Measurements from ENCODE around the gene TOP1.
A peak's percentile ranks its signal among the peaks of the same experiment; 100 is the strongest.

TOP1 gene

GRCh38 chr20:41150664-41151063 lies 122.0 kb downstream of the TOP1 start:
- Histone ChIP-seq H3K9ac (ENCODE audit: low read length) (no peak overlapping the region), H4K91ac (ENCODE audit: low read depth, low read length) (no peak overlapping the region), H2BK120ac (ENCODE audit: insufficient read depth, low read length, poor library complexity) (no peak overlapping the region), H3K4me3 (ENCODE audit: low read depth, low read length) (no peak overlapping the region), H2AFZ (ENCODE audit: insufficient read depth, low read length, poor library complexity) (no peak overlapping the region), H3K36me3 (ENCODE audit: control insufficient read depth in 1 of 2, insufficient read depth in 2 of 2, low read length in 2 of 2) (peaks cover 6 to 9% of the 10 kb centered on the region in 2 experiments), H3K23ac (ENCODE audit: low read length) (no peak overlapping the region), H3K18ac (ENCODE audit: low read length) (no peak overlapping the region), H3K4me1 (ENCODE audit: control insufficient read depth in 1 of 2, insufficient read depth in 2 of 2, low read length in 2 of 2) (peaks cover 20 to 29% of the 10 kb centered on the region in 2 experiments), H2BK5ac (ENCODE audit: low read depth, low read length, poor library complexity) (no peak overlapping the region), H4K12ac (ENCODE audit: low read depth, low read length) (no peak overlapping the region), H4K8ac (ENCODE audit: low read depth, low read length) (no peak overlapping the region), H3K27ac (ENCODE audit: low read depth, low read length) (no peak overlapping the region), H3K4ac (ENCODE audit: low read depth, low read length) (peak overlapping the region; percentile 71), H2BK12ac (ENCODE audit: low read length) (no peak overlapping the region), H2AK5ac (ENCODE audit: low read length) (no peak overlapping the region), H3K79me2 (ENCODE audit: control insufficient read depth, insufficient read depth, low read length, poor library complexity) (peaks cover 34% of the 10 kb centered on the region), H3K4me2 (ENCODE audit: low read length) (no peak overlapping the region), H3K27me3 (ENCODE audit: insufficient read depth, low read length) (no peaks in the 10 kb centered on the region), H3K14ac (ENCODE audit: low read length) (no peak overlapping the region), H3K79me1 (ENCODE audit: low read length) (no peaks in the 10 kb centered on the region), H3K9me3 (ENCODE audit: insufficient read depth, low read depth, low read length) (peaks cover 2% of the 10 kb centered on the region)
- DNase-seq: no peak
- WGBS (ENCODE audit: extremely low coverage, insufficient coverage, insufficient read length): no CpG with 5 or more reads among the region's 3 CpGs

GRCh38 chr20:41151134-41151869 lies 122.7 kb downstream of the TOP1 start:
- no peak overlapping the region for H2BK120ac ChIP-seq (ENCODE audit: insufficient read depth, low read length, poor library complexity)
- H3K27ac ChIP-seq (ENCODE audit: low read depth, low read length): no peak overlapping the region
- H2BK5ac ChIP-seq (ENCODE audit: low read depth, low read length, poor library complexity): no peak overlapping the region
- H3K36me3 ChIP-seq (ENCODE audit: control insufficient read depth in 1 of 2, insufficient read depth in 2 of 2, low read length in 2 of 2): peaks cover 4 to 5% of the 10 kb centered on the region in 2 experiments
- no peak overlapping the region for H4K12ac ChIP-seq (ENCODE audit: low read depth, low read length)
- no peaks in the 10 kb centered on the region for H3K27me3 ChIP-seq (ENCODE audit: insufficient read depth, low read length)
- H2BK12ac ChIP-seq (ENCODE audit: low read length): no peak overlapping the region
- H3K4me3 ChIP-seq (ENCODE audit: low read depth, low read length): no peak overlapping the region
- H4K91ac ChIP-seq (ENCODE audit: low read depth, low read length): no peak overlapping the region
- no peak overlapping the region for H3K23ac ChIP-seq (ENCODE audit: low read length)
- peak in 1 of 2 donors; percentile 35 for DNase-seq
- no peak overlapping the region for H3K18ac ChIP-seq (ENCODE audit: low read length)
- no peak overlapping the region for H2AFZ ChIP-seq (ENCODE audit: insufficient read depth, low read length, poor library complexity)
- peaks cover 29% of the 10 kb centered on the region for H3K79me2 ChIP-seq (ENCODE audit: control insufficient read depth, insufficient read depth, low read length, poor library complexity)
- H3K4me2 ChIP-seq (ENCODE audit: low read length): no peak overlapping the region
- H3K4ac ChIP-seq (ENCODE audit: low read depth, low read length): peak overlapping the region; percentile 71
- WGBS (ENCODE audit: extremely low coverage, insufficient coverage, insufficient read length): no CpG with 5 or more reads among the region's 5 CpGs
- peaks cover 2% of the 10 kb centered on the region for H3K9me3 ChIP-seq (ENCODE audit: insufficient read depth, low read depth, low read length)
- peaks cover 20 to 33% of the 10 kb centered on the region in 2 experiments for H3K4me1 ChIP-seq (ENCODE audit: control insufficient read depth in 1 of 2, insufficient read depth in 2 of 2, low read length in 2 of 2)
- H3K79me1 ChIP-seq (ENCODE audit: low read length): no peaks in the 10 kb centered on the region
- H4K8ac ChIP-seq (ENCODE audit: low read depth, low read length): no peak overlapping the region
- H3K14ac ChIP-seq (ENCODE audit: low read length): no peak overlapping the region
- H2AK5ac ChIP-seq (ENCODE audit: low read length): no peak overlapping the region
- H3K9ac ChIP-seq (ENCODE audit: low read length): no peak overlapping the region

GRCh38 chr20:41152108-41152757 lies 123.6 kb downstream of the TOP1 start:
- Histone ChIP-seq H4K8ac (ENCODE audit: low read depth, low read length) (no peak overlapping the region), H3K18ac (ENCODE audit: low read length) (no peak overlapping the region), H4K91ac (ENCODE audit: low read depth, low read length) (no peak overlapping the region), H3K9me3 (ENCODE audit: insufficient read depth, low read depth, low read length) (peaks cover 2% of the 10 kb centered on the region), H3K4me3 (ENCODE audit: low read depth, low read length) (no peak overlapping the region), H3K27ac (ENCODE audit: low read depth, low read length) (no peak overlapping the region), H3K4me2 (ENCODE audit: low read length) (no peak overlapping the region), H3K23ac (ENCODE audit: low read length) (no peak overlapping the region), H4K12ac (ENCODE audit: low read depth, low read length) (no peak overlapping the region), H2BK120ac (ENCODE audit: insufficient read depth, low read length, poor library complexity) (no peak overlapping the region), H2AK5ac (ENCODE audit: low read length) (no peak overlapping the region), H3K9ac (ENCODE audit: low read length) (no peak overlapping the region), H3K27me3 (ENCODE audit: insufficient read depth, low read length) (no peaks in the 10 kb centered on the region), H3K79me2 (ENCODE audit: control insufficient read depth, insufficient read depth, low read length, poor library complexity) (peaks cover 31% of the 10 kb centered on the region), H2BK5ac (ENCODE audit: low read depth, low read length, poor library complexity) (no peak overlapping the region), H2AFZ (ENCODE audit: insufficient read depth, low read length, poor library complexity) (no peak overlapping the region), H2BK12ac (ENCODE audit: low read length) (no peak overlapping the region), H3K36me3 (ENCODE audit: control insufficient read depth in 1 of 2, insufficient read depth in 2 of 2, low read length in 2 of 2) (peaks cover 2 to 3% of the 10 kb centered on the region in 2 experiments), H3K4ac (ENCODE audit: low read depth, low read length) (peak overlapping the region; percentile 90), H3K4me1 (ENCODE audit: control insufficient read depth in 1 of 2, insufficient read depth in 2 of 2, low read length in 2 of 2) (peaks cover 23 to 38% of the 10 kb centered on the region in 2 experiments), H3K79me1 (ENCODE audit: low read length) (no peaks in the 10 kb centered on the region), H3K14ac (ENCODE audit: low read length) (no peak overlapping the region)
- DNase-seq: no peak
- WGBS (ENCODE audit: extremely low coverage, insufficient coverage, insufficient read length): no CpG with 5 or more reads among the region's 5 CpGs

GRCh38 chr20:41154436-41155176 lies 126.0 kb downstream of the TOP1 start:
- no peak overlapping the region for H3K4me3 ChIP-seq (ENCODE audit: low read depth, low read length)
- H3K79me2 ChIP-seq (ENCODE audit: control insufficient read depth, insufficient read depth, low read length, poor library complexity): peaks cover 34% of the 10 kb centered on the region
- H4K91ac ChIP-seq (ENCODE audit: low read depth, low read length): no peak overlapping the region
- peaks cover 2 to 4% of the 10 kb centered on the region in 2 experiments for H3K36me3 ChIP-seq (ENCODE audit: control insufficient read depth in 1 of 2, insufficient read depth in 2 of 2, low read length in 2 of 2)
- H4K8ac ChIP-seq (ENCODE audit: low read depth, low read length): no peak overlapping the region
- WGBS (ENCODE audit: extremely low coverage, insufficient coverage, insufficient read length): no CpG with 5 or more reads among the region's 8 CpGs
- H3K23ac ChIP-seq (ENCODE audit: low read length): no peak overlapping the region
- no peak overlapping the region for H2AFZ ChIP-seq (ENCODE audit: insufficient read depth, low read length, poor library complexity)
- H2AK5ac ChIP-seq (ENCODE audit: low read length): no peak overlapping the region
- H3K4ac ChIP-seq (ENCODE audit: low read depth, low read length): peak overlapping the region; percentile 32
- no peak overlapping the region for H3K27ac ChIP-seq (ENCODE audit: low read depth, low read length)
- no peak overlapping the region for H3K18ac ChIP-seq (ENCODE audit: low read length)
- H3K9me3 ChIP-seq (ENCODE audit: insufficient read depth, low read depth, low read length): peaks cover under 1% of the 10 kb centered on the region
- H3K4me2 ChIP-seq (ENCODE audit: low read length): no peak overlapping the region
- H3K79me1 ChIP-seq (ENCODE audit: low read length): no peaks in the 10 kb centered on the region
- no peak for DNase-seq
- no peak overlapping the region for H3K9ac ChIP-seq (ENCODE audit: low read length)
- H3K14ac ChIP-seq (ENCODE audit: low read length): no peak overlapping the region
- H2BK12ac ChIP-seq (ENCODE audit: low read length): no peak overlapping the region
- no peak overlapping the region for H2BK5ac ChIP-seq (ENCODE audit: low read depth, low read length, poor library complexity)
- no peak overlapping the region for H2BK120ac ChIP-seq (ENCODE audit: insufficient read depth, low read length, poor library complexity)
- H3K4me1 ChIP-seq (ENCODE audit: control insufficient read depth in 1 of 2, insufficient read depth in 2 of 2, low read length in 2 of 2): peaks cover 45 to 60% of the 10 kb centered on the region in 2 experiments
- H4K12ac ChIP-seq (ENCODE audit: low read depth, low read length): no peak overlapping the region
- H3K27me3 ChIP-seq (ENCODE audit: insufficient read depth, low read length): no peaks in the 10 kb centered on the region
